ENCODE data around the gene CYB5R2. TPM values are rescaled to one million over a fixed set of nuclear protein-coding genes. Genes with fewer than 3 reads are reported as not detected.
A peak's percentile ranks its signal among the peaks of the same experiment; 100 is the strongest.

CYB5R2 gene
- polyA plus RNA-seq, 1 experiment = 7.3 TPM

- Histone ChIP-seq H3K4me3 (ENCODE audit: low read depth, low read length) (no peak overlapping the region), H3K27ac (ENCODE audit: low read depth, low read length) (no peak overlapping the region), H3K27me3 (ENCODE audit: control insufficient read depth, insufficient read depth, low read length) (peaks cover 26% of the 10 kb centered on the region), H3K9me3 (ENCODE audit: control insufficient read depth, insufficient read depth, low read length) (no peaks in the 10 kb centered on the region)
- ChIA-PET POLR2A (no interaction called here), CTCF (interaction anchor here (0.9 to 4.7 kb wide), 10 partner anchors 9 to 591 kb away, joined by 3 to 29 read pairs (median 4); partner anchors contain the start of gene EIF3F)
- DNase-seq (ENCODE audit: low read depth, low spot score) = no peak
- TF ChIP-seq, protein P1, sequence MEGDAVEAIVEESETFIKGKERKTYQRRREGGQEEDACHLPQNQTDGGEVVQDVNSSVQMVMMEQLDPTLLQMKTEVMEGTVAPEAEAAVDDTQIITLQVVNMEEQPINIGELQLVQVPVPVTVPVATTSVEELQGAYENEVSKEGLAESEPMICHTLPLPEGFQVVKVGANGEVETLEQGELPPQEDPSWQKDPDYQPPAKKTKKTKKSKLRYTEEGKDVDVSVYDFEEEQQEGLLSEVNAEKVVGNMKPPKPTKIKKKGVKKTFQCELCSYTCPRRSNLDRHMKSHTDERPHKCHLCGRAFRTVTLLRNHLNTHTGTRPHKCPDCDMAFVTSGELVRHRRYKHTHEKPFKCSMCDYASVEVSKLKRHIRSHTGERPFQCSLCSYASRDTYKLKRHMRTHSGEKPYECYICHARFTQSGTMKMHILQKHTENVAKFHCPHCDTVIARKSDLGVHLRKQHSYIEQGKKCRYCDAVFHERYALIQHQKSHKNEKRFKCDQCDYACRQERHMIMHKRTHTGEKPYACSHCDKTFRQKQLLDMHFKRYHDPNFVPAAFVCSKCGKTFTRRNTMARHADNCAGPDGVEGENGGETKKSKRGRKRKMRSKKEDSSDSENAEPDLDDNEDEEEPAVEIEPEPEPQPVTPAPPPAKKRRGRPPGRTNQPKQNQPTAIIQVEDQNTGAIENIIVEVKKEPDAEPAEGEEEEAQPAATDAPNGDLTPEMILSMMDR (IDR thresholded peaks at IDR 0.05; ENCODE audit: low read depth, low read length) = peak; percentile 87
Observed at GRCh38 chr11:7688238-7688826, 15.0 kb upstream of the CYB5R2 start.

DNA sequence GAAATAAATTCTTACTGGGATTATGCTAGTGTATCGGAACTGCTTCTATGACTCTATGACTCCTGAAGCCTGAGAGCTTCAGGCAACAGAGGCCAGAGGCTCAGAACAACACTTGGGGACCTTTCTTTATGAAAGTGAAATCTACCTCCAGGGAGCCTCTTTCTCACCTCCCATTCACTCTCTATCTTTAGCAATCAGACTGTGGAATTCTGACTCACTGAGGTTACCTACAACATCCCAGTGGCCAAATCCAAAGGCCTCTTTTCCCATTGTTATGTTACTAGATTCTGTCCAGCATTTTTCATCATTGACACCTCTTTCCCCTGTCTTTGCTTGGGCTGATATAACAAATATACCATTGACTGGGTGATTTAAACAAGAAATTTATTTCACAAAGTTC, 14.1 kb upstream of the CYB5R2 start:
- no peak for DNase-seq (ENCODE audit: low read depth, low spot score)
- CTCF ChIA-PET = interaction anchor here (0.7 to 2.5 kb wide), 15 partner anchors 8 to 759 kb away, joined by 3 to 29 read pairs (median 3); partner anchors contain the start of gene EIF3F
- POLR2A ChIA-PET = no interaction called here
- H3K27me3 ChIP-seq (ENCODE audit: control insufficient read depth, insufficient read depth, low read length) = peaks cover 22% of the 10 kb centered on the region
- H3K27ac ChIP-seq (ENCODE audit: low read depth, low read length) = no peak overlapping the region
- TF ChIP-seq, protein P1 (IDR thresholded peaks at IDR 0.05; ENCODE audit: low read depth, low read length) = no peak
- no peaks in the 10 kb centered on the region for H3K9me3 ChIP-seq (ENCODE audit: control insufficient read depth, insufficient read depth, low read length)
- no peak overlapping the region for H3K4me3 ChIP-seq (ENCODE audit: low read depth, low read length)

DNA sequence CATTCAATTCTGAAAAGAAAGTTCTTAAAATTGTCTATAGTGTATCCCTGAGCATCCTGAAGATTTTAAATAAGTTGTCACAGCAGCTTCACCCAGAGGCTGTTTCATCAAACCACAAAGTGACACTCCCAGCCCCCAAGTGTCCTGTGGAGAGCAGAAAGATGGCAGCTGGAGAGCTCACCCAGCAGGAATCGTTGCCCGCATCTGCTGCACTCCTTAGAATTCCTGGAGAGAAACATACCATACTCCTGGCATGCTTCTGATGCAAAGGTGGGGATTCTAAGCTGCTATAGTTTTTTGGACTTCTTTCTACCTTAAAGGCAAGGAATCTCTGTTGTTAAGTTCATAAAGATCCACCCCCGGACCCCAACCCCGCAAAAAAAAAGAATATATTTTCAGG, 13.5 kb upstream of the CYB5R2 start:
- TF ChIP-seq, protein P1 (IDR thresholded peaks at IDR 0.05; ENCODE audit: low read depth, low read length) = no peak
- no peak overlapping the region for H3K4me3 ChIP-seq (ENCODE audit: low read depth, low read length)
- H3K27ac ChIP-seq (ENCODE audit: low read depth, low read length) = no peak overlapping the region
- POLR2A ChIA-PET = no interaction called here
- CTCF ChIA-PET = interaction anchor here (0.6 to 2.5 kb wide), 10 partner anchors 8 to 759 kb away, joined by 3 to 29 read pairs (median 3); no protein-coding TSS in a partner anchor
- H3K9me3 ChIP-seq (ENCODE audit: control insufficient read depth, insufficient read depth, low read length) = no peaks in the 10 kb centered on the region
- DNase-seq (ENCODE audit: low read depth, low spot score) = no peak
- H3K27me3 ChIP-seq (ENCODE audit: control insufficient read depth, insufficient read depth, low read length) = peaks cover 16% of the 10 kb centered on the region

DNA sequence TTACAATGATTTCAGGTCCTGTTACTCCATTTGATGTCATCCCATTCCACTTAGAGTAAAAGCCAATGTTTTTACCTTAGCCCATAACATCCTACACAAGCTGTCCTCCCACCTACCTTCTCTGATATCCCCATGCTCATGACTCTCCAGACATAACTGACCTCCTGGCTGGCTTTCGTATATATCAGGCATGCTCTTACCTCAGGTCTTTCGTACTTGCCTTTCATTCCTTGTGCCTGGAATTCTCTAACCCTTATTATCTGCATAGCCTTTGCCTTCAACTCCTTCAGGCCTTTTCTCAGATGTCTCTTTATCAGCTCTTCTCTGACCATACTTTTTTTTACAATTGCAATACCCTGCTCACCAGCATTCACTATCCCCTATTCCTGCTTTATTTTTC, 10.3 kb upstream of the CYB5R2 start:
- ChIA-PET CTCF (interaction anchor here (1.3 kb wide), 1 partner anchor 112 kb away, joined by 3 read pairs; no protein-coding TSS in a partner anchor), POLR2A (no interaction called here)
- DNase-seq (ENCODE audit: low read depth, low spot score) = no peak
- Histone ChIP-seq H3K27ac (ENCODE audit: low read depth, low read length) (no peak overlapping the region), H3K4me3 (ENCODE audit: low read depth, low read length) (no peak overlapping the region), H3K9me3 (ENCODE audit: control insufficient read depth, insufficient read depth, low read length) (no peaks in the 10 kb centered on the region), H3K27me3 (ENCODE audit: control insufficient read depth, insufficient read depth, low read length) (peaks cover 20% of the 10 kb centered on the region)
- TF ChIP-seq, protein P1 (IDR thresholded peaks at IDR 0.05; ENCODE audit: low read depth, low read length) = no peak

DNA sequence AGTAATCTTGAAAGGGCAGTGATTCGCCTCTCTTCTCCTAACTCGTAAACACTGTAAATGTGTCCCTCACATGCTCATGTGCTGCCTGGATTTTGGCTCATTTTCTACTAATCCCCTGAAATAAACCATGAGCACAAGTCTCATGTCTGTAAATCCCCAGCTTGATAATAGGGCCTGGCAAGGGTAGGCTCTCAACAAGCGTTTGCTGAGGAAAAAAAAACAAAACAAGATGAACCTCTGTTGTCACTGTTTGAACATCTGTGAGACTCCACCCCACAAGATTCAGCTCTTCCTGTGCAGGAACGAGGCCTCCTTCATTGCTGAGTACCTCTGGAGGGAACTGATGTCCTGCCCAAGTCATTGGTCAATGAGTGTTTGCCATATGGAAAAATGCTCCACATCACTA, 4.5 kb upstream of the CYB5R2 start:
- CTCF ChIA-PET = interaction anchor here (1.2 to 2.9 kb wide), 5 partner anchors 12 to 165 kb away, joined by 4 to 16 read pairs (median 10); partner anchors contain the start of gene PPFIBP2
- no peak for DNase-seq (ENCODE audit: low read depth, low spot score)
- Histone ChIP-seq H3K27me3 (ENCODE audit: control insufficient read depth, insufficient read depth, low read length) (peaks cover 35% of the 10 kb centered on the region), H3K9me3 (ENCODE audit: control insufficient read depth, insufficient read depth, low read length) (no peaks in the 10 kb centered on the region; the same call in 1 of the 2 replicates), H3K27ac (ENCODE audit: low read depth, low read length) (no peak overlapping the region), H3K4me3 (ENCODE audit: low read depth, low read length) (no peak overlapping the region)
- POLR2A ChIA-PET = no interaction called here
- TF ChIP-seq, protein P1 (IDR thresholded peaks at IDR 0.05; ENCODE audit: low read depth, low read length) = no peak

All from AG04450 (cell line).